ENCODE measurements around the gene ITGA6. TPM values are rescaled to one million over a fixed set of nuclear protein-coding genes. Genes with fewer than 3 reads are reported as not detected.

The ITGA6 gene
- total RNA-seq, 6 experiments from 2014 or later: 10.7 to 26.8 (median 17.2) TPM

DNA sequence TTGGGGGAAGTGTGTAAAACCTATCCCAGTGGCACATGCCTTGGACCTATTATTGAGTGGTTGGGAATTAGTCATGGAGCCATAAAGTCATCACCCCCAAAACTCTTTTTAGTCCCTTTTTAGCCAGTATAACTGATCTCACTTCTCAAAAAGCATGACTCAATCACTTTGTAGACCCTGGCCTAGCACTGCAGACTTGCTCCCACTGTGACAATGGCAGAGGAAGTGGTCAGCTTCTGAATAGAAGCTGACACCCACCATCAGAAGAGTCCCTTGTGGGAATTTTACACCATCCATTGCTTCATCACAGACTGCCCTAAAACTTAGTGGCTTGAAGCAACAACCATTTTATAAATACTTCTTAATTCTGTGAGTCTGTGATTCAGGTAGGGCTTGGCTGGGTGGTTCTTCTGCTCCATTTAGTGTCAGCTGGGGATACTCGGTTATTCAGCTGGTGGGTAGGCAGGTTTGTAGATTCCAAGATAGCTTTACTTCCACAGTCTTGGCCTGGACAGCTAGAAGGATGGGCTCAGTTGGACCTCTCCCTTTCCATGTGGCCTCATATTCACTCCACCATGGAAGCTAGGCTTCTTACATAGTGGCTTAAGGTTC is 10.8 kb upstream of the ITGA6 start:
- intact Hi-C loops (cut with DNase I): no loop called here
- Histone ChIP-seq H3K27me3 (no peaks in the 10 kb centered on the region), H3K9me3 (no peaks in the 10 kb centered on the region), H3K4me3 (no peak overlapping the region), H3K36me3 (no peaks in the 10 kb centered on the region), H3K4me1 (no peaks in the 10 kb centered on the region), H3K27ac (no peak overlapping the region)
- no peak for ATAC-seq
- DNase-seq: no peak
- TF ChIP-seq, protein P1, sequence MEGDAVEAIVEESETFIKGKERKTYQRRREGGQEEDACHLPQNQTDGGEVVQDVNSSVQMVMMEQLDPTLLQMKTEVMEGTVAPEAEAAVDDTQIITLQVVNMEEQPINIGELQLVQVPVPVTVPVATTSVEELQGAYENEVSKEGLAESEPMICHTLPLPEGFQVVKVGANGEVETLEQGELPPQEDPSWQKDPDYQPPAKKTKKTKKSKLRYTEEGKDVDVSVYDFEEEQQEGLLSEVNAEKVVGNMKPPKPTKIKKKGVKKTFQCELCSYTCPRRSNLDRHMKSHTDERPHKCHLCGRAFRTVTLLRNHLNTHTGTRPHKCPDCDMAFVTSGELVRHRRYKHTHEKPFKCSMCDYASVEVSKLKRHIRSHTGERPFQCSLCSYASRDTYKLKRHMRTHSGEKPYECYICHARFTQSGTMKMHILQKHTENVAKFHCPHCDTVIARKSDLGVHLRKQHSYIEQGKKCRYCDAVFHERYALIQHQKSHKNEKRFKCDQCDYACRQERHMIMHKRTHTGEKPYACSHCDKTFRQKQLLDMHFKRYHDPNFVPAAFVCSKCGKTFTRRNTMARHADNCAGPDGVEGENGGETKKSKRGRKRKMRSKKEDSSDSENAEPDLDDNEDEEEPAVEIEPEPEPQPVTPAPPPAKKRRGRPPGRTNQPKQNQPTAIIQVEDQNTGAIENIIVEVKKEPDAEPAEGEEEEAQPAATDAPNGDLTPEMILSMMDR (IDR thresholded peaks at IDR 0.05): no peak
- no peak for TF ChIP-seq POLR2A (IDR thresholded peaks at IDR 0.05)
- WGBS (ENCODE audit: insufficient coverage, low coverage, low lambda C conversion rate, missing lambda C conversion rate): 100% methylated on average over 1 of the region's 1 CpG

DNA sequence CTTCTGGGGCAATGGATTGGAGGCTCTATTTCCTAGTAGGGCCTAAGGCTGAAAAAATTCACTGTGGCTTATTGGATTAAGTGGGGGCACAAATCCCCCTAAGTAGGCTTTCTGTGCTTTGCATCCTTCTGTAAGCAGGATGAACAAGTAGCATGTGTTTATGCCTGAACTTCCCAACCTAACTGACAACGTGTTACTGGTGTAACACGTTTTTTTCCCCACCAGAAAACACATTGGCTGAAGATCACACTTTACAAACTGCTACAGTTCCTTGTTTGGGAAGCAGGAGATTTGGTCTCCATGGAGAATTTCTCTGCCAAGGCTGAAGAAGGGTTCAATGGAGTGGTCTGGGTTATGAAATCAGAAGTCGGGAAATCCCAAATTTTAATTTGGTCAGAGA is 7.2 kb upstream of the ITGA6 start:
- TF ChIP-seq, protein P1 (IDR thresholded peaks at IDR 0.05): no peak
- TF ChIP-seq POLR2A (IDR thresholded peaks at IDR 0.05): no peak
- H3K9me3 ChIP-seq: no peaks in the 10 kb centered on the region
- ATAC-seq (no peak), DNase-seq (no peak)
- no peaks in the 10 kb centered on the region for H3K27me3 ChIP-seq
- intact Hi-C loops (cut with DNase I): no loop called here
- no peaks in the 10 kb centered on the region for H3K4me1 ChIP-seq
- H3K36me3 ChIP-seq: no peaks in the 10 kb centered on the region
- WGBS (ENCODE audit: insufficient coverage, low coverage, low lambda C conversion rate, missing lambda C conversion rate): 63% methylated on average over 3 of the region's 3 CpGs
- H3K4me3 ChIP-seq: no peak overlapping the region
- H3K27ac ChIP-seq: no peak overlapping the region

- H3K27me3 ChIP-seq: no peaks in the 10 kb centered on the region
- no peak for DNase-seq
- no peak for ATAC-seq
- intact Hi-C loops (cut with DNase I): no loop called here
- TF ChIP-seq POLR2A (IDR thresholded peaks at IDR 0.05): no peak
- TF ChIP-seq, protein P1 (IDR thresholded peaks at IDR 0.05): no peak
- H3K27ac ChIP-seq: no peak overlapping the region
- peaks cover 0 to 6% (median 0%) of the 10 kb centered on the region in 4 donors for H3K4me1 ChIP-seq
- H3K36me3 ChIP-seq: no peaks in the 10 kb centered on the region
- H3K4me3 ChIP-seq: no peak overlapping the region
- WGBS (ENCODE audit: insufficient coverage, low coverage, low lambda C conversion rate, missing lambda C conversion rate): 78% methylated on average over 6 of the region's 6 CpGs
- H3K9me3 ChIP-seq: no peaks in the 10 kb centered on the region
Measured at GRCh38 chr2:172423160-172423559, 4.2 kb upstream of the ITGA6 start.

- intact Hi-C loops (cut with DNase I): no loop called here
- DNase-seq: no peak
- no peak for ATAC-seq
- TF ChIP-seq, protein P1 (IDR thresholded peaks at IDR 0.05): no peak
- no peak for TF ChIP-seq POLR2A (IDR thresholded peaks at IDR 0.05)
- H3K9me3 ChIP-seq: no peaks in the 10 kb centered on the region
- H3K27me3 ChIP-seq: no peaks in the 10 kb centered on the region
- H3K36me3 ChIP-seq: no peaks in the 10 kb centered on the region
- no peak overlapping the region for H3K27ac ChIP-seq
- H3K4me3 ChIP-seq: no peak overlapping the region
- H3K4me1 ChIP-seq: peaks cover 0 to 13% (median 3%) of the 10 kb centered on the region in 4 donors
Measured at GRCh38 chr2:172425336-172425735, 2.0 kb upstream of the ITGA6 start.
